GM19240 (cell line): ENCODE measurements around the gene CUTA.
"Not testable (repeated sequence)": the region's sequence is repeated elsewhere in the genome, so short reads cannot be mapped to it uniquely, and the experiment has no call there.

Experiments
- DNase-seq: peaks from one replicate; pipeline ENCODE4 v3.0.0; 2011; ENCODE audit warnings: low spot score; ENCODE audit not compliant: insufficient read length

Gene CUTA

DNA sequence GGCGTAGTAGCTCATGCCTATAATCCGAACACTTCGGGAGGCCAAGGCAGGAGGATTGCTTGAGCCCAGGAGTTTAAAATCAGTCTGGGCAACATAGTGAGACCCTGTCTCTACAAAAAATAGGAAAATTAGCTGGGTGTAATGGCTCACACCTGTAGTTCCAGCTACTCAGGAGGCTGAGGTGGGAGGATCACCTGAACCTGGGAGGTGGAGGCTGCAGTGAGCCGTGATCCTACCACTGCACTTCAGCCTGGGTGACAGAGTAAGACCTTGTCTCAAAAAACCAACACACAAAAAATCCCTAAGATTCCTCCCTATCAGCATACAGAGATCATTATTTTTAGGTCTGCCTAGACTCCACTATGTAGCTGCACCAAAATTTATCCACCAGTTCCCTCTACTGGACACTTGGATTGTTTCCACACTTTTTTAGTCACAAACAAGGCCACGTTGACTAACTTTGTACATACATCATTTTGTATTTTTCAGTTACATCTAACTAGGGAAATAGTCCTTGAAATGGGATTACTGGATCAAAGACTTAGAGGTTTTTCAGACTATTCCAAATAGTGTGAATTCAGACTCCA is 10.7 kb downstream of the CUTA start:
- no peak for DNase-seq

DNA sequence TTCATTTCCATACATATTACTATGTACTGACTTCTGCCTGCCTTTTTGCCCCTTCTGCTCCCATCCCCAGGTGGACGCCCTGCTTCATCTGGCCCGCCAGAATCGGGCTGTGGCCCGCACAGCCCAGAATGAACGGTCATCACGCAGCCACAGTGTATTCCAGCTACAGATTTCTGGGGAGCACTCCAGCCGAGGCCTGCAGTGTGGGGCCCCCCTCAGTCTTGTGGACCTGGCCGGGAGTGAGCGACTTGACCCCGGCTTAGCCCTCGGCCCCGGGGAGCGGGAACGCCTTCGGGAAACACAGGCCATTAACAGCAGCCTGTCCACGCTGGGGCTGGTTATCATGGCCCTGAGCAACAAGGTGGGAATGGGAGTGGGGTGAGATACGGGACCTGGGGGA is 11.8 kb downstream of the CUTA start:
- no peak for DNase-seq

DNA sequence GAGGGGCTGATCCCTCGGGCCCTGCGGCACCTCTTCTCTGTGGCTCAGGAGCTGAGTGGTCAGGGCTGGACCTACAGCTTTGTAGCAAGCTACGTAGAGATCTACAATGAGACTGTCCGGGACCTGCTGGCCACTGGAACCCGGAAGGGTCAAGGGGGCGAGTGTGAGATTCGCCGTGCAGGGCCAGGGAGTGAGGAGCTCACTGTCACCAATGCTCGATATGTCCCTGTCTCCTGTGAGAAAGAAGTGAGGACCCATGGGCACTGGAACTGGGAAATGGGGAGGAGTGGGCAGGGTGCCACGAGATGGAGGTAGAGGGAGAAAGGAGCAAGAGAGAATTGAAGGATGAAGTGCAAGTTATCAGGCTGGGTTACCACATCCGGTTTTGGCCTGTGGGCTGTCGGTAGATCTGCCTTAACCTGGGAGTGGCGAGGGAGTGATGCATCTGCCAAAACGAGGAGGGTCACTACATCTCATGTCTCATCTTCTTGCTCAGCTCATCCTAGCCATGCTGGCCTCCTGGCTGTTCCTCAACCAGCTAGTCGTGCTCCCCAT is 12.4 kb downstream of the CUTA start:
- no peak for DNase-seq

DNA sequence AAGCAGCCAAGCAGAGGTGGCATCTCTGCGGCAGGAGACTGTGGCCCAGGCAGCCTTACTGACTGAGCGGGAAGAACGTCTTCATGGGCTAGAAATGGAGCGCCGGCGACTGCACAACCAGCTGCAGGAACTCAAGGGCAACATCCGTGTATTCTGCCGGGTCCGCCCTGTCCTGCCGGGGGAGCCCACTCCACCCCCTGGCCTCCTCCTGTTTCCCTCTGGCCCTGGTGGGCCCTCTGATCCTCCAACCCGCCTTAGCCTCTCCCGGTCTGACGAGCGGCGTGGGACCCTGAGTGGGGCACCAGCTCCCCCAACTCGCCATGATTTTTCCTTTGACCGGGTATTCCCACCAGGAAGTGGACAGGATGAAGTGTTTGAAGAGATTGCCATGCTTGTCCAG is 13.0 kb downstream of the CUTA start:
- DNase-seq: no peak

DNA sequence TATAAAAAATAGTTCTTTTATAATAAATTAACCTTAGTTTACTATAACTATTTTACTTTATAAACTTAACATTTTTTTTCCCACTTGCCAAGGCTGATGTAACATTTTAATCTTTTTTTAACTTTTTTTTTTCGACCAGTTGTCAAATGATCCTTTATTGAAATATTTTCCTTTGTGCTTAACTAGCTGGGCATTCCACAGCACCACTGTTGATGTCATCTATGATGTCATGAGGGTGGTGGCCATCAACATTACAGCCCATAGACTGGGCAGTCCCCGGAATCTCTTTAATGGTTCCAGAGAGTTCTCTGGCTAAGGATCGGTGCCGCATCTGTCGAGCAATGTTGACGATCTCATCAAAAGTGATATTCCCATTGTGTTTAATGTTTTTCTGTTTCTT is 18.0 kb downstream of the CUTA start:
- DNase-seq: not testable (repeated sequence)

DNA sequence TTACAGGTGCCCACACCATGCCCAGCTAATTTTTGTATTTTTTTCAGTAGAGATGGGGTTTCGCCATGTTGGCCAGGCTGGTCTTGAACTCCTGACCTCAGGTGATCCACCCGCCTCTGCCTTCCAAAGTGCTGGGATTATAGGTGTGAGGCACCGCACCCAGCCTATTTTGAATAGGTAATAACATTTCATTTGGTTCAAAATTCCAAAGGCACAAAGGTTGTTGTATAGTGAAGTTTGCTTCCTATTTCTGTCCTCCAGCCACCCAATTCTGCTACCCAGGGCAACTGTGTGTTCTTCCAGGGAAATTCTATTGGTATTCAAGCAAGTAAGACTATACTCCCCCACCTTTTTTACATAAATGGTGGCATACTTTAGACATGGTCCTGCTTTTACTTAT is 19.3 kb downstream of the CUTA start:
- not testable (repeated sequence) for DNase-seq

DNA sequence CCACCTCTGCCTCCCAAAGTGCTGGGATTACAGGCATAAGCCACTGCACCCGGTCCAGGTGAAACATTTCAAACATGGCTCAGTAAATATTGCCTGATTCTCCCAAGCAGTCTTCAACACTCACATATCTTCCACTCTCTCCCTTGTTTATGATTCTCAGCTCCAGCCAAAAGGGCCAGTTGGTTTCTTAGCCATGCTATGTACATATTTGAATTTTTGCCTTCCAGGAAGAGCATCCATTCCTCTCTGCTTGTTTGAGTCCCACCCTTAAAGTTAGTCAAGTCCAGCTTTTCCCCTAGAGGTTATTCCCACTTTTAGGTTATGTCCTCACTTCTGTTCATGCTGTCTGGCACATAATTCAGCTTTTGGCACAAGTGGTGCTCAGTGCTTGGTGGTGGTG is 20.4 kb downstream of the CUTA start:
- DNase-seq: no peak

DNA sequence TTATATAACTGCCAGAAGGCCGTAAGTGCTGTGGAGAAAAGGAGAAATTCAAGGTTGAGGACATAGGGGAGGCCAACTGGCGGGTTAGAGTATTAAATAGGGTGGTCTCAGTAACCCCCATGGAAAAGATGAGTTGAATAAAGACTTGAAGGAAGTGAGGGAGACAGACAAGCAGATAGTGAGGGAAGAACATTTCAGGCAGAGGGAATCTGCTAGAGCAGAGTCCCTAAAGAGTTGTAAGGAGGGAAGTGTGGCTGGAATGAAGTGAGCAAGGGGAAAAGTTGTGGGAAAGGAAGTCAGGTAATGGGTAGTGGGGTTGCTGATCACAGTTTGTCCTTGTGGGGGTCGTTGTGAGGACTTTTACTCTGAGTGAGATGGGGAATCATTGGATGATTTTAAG is 24.9 kb downstream of the CUTA start:
- DNase-seq: no peak

DNA sequence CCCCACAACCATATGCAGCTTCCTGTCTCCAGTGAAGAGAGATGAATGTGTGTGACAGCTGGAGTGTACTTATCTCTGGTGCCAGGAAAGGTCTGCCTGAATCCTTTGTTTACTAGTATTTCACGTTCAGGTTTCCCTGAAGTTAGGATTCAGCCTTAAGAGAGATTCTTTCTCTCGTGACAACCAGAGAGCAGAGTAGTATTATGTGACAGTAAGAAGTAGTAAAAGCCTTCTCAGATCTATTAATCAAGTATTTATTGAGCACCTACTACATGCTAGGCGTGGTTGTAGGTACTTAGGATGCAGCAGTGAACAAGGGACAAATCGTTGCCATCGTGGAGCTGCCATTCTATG is 25.3 kb downstream of the CUTA start:
- DNase-seq: no peak

DNA sequence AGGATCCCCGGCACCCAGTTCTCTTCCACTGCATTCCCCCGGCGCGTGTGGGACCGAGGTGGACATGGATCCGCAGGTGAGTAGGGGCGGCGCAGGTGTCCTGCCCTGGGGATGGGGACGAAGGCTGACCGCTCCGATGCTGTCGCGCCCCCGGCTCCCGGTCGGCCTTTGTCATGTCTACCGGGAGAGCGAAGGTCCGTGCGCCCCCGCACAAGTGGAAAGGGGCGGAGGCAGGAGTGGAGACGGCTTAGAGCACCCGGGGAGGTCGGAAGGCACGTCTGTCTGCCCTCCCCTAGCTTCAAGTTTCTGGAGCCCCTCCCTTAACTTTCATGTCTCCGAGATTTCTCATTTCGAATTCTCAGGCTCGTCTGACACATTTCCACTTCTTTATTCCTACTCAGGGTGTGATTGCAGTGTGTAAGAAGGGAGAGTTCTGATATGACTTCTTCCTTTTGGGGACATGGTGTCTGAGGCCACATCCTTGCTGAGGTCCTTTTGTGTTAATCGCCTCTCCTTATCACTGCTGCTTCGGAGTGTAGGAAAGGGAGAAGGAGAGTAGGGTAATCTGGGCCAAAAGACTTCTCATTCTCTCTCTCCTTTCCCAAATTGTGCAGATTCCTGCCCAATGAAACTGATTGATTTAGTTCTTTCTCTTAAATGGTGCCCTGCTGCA is 25.8 kb downstream of the CUTA start:
- DNase-seq: no peak

DNA sequence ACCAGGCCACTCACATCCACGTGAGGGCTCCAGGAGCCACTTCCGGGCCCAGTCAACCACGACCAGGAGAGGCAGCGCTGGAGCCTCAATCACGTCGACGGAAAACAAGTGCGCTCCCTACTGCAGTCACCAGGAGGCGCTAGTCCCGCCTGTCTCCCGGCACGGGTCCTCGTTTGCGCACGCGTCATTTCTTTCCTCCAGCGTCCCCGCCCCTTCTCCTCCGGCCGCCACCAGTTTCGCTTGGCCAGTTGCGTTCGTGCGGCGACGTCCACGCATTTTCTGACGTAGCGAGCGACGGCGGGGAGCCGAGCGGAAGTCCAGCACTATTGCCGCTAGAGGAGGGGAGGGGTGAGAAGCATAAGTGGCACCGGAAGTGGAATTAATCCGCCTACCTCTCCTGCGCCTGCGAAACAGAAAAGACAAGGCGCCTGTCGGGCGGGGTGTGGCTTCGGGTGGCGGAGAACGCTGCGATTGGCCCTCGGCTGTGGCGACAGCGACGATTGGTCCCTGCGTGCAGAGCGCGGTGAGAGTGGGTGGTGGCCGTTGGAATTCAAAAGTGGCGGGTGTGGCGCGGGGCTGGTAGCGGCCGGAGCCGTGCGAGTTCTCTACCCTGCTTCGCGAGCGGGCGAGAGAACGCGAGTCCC is 26.5 kb downstream of the CUTA start, which contains the start of gene KIFC1:
TSS of gene KIFC1 (plus strand) at position 546 of the 644 bp plus-strand sequence. CDS start 163 bp downstream, outside the sequence.
- peak; percentile 93 for DNase-seq

DNA sequence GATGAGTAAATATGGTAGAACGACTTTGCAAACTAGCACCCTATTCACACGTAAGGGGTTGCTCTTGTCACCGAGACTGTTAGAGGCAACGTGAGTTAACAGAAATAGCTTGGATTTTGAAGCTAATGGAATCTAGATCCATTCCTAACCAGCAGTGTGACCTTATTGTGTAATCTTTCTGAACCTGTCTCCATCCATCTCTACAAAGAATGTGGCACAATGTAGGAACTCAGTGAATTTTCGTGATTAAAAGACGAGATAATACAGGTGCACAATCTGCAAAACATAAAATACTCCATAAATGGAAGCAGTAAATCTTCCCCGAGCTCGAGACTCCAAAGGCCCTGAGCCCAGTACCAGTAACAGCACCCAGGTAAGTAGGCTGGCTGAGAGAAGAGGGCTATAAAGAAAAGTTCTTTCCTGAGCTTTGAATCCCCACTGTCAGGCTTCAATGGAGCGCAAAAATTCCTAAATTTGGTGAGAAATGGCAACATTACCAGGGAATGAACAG is 27.1 kb downstream of the CUTA start:
- DNase-seq: no peak

DNA sequence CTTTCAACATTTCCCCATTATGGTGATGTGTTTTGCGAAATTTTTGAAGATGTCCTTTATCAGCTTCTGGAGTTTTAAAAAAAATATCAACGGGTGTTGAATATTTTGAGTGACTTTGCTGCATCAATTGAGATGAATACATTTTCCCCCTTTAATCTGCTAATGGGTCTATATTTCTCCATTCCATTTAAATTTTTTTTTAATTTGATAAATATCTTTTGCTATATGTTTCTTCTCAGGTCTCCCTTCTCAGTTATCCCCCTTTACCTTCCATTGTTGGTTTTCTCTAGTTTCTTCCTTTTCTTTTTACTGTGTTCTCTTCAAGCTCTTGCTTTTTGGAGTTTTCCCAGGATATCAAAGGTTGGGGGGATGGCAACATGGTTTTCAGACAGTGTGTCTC is 27.7 kb downstream of the CUTA start:
- no peak for DNase-seq

DNA sequence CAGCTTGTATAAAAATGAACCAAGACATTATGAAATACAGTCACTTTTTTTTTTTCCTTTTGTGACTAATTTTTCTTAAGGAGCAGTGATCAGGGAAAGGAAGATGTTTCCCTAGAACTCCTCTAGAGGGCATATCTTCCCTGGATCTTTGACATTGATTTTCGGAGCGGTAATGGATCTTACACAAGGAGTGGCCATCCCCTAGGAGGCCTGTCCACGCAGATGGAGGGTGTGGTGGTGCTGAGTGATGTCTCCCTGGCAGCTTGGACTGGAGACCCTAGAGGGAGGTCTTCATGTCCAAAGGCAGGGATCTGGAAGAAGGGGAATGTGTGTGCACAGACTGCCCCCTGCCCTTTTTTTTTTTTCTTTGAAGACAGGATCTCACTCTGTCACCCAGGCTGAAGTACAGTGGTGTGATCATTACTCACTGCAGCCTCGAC is 33.3 kb downstream of the CUTA start:
- no peak for DNase-seq

DNA sequence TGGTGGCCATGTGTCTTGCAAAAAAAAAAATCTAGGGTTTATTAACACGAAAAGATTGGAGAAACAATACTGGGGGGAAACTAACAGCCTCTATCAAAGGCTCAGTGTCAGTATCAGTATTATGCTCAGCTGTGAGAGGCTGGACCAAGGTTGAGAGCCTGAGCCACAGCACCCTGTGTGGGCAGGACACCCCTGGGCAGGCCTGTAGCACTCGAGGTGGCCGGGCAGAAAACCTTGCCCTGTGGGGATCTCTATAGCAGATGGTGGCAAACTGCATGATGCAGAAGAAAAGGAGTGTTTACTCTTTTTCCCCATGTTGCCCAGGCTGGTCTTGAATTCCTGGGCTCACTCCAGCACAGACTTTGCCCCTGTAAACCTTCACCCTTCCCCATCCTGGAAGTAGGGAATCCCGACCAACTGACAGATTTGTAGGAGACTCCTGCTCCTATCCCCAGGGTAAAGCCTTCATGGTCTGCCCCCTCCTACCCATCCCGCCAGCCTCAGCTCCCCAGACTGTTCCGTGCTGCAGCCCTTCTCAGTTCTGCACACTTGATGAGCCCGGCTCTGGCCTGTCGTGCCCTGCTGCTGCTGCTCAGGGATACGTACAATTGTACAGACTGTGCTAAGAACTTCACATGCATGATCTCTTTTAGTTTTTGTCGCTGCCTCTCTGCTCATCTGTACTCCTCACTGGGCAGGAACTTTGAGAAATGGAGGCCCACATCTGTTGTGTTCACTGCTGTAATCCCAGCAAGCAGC is 34.3 kb downstream of the CUTA start:
- DNase-seq: no peak

DNA sequence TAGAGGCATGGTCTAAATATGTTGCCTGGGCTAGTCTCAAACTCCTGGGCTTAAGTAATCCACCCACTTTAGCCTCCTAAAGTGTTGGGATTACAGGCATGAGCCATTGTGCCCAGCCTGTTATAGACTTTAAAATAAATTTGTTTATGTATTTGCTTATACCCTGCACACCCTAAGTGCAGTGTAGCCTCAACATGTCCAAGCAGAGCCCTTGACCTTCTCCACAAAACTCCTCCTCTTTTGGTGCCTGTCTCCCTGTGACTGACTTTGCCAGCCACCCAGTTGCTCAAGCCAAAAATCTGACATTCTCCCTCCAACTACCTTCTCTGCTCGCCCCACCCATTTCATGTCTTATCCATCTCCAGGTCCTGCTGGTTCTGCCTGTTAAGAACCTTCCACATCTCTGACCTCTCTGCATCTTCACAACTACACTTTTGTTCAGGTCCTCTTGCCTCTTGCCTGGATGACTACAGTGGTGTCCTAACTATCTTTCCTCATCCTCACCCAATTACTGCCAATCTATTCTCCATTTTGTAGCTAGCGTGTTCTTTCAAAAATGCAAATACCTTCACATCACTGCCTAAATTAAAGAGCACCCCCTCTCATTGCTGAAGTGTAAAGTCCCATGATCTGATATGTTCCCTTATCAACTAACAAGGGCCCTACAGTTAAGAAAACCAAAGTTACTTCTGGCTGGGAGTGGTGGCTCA is 37.5 kb downstream of the CUTA start:
- DNase-seq: no peak

DNA sequence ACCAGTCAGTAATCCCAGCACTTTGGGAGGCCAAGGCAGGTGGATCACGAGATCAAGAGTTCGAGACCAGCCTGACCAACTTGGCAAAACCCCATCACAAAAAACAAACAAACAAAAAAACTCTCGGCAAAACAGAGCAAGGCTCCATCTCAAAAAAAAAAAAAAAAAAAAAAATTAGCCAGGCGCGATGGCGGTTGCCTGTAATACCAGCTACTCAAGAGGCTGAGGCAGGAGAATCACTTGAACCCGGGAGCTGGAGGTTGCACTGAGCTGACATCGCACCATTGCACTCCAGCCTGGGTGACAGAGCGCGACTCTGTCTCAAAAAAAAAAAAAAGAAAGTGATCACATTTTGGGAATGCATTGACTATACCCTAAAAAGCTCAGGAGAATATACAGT is 38.7 kb downstream of the CUTA start:
- DNase-seq: not testable (repeated sequence)

DNA sequence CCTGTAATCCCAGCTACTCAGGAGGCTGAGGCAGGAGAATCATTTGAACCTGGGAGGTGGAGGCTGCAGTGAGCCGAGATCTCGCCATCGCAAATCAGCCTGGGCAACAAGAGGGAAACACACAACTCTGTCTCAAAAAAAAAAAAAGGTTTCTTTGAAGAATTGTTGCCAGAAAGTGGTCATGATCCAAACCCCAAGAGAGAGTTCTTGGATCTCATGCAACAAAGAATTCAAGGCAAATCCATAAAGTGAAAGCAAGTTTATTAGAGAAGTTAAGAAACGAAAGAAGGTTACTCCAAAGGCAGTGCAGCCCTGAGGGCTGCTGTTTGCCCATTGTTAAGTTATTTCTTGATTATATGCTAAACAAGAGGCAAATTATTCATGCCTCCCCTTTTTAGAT is 40.7 kb downstream of the CUTA start:
- no peak for DNase-seq

DNA sequence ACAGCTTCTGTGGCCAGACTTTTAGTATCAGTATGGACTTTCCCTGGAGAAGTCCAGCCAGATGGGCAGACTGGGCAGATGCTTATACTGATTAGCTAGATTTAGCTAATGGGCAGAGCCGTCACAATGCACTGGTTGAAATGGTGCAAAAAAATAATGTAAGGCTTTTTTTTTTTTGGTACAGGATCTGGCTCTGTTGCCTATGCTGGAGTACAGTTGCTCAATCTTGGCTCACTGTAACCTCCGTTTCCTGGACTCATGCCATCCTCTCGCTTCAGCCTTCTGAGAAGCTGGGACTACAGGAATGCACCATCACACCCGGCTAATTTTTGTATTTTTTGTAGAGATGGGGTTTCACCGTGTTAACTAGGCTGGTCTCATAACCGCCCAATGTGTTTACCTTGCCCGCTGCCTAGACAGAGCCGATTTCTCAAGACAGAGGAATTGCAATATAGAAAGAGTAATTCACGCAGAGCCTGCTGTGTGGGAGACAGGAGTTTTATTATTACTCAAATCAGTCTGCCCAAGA is 42.7 kb downstream of the CUTA start:
- no peak for DNase-seq

DNA sequence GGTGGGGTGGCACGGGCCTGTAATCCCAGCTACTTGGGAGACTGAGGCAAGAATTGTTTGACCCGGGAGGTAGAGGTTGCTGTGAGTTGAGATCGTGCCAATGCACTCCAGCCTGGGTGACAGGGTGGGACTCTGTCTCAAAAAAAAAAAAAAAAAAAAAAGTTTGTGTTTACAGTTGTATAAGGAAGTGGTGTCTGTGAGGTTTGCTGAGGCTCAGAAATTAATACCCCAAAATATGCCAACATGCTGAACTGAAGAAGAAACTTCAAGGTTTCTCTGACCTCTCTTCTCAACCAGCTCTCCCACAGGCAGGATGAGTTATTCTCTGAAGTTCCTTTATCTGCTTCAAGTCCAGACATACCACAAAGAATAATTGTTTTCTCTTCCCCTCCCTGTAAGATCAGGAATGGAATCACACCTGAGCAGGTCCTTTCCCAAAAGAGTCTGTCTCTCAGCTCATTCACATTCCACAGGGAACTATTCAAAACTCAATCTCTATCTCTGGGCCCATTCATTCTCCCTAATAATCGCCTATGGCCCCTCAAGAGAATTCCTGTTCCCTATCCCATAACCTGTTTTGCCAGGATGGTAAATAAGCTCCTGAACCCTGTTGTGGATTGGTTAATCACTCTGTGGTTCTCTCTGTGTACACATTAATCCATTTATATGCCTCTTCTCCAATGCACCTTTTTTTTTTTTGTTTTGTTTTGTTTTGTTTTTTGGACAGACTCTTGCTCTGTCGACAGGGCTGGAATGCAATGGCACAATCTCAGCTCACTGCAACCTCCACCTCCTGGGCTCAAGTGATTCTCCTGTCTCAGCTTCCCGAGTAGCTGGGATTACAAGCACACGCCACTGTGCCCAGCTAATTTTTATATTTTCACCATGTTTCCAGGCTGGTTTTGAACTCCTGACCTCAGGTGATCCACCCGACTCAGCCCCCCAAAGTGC is 43.7 kb downstream of the CUTA start:
- DNase-seq: no peak
